H1 (cell line): ENCODE results near the gene AKR1D1. TPM values are rescaled to one million over a fixed set of nuclear protein-coding genes. Genes with fewer than 3 reads are reported as not detected.
"Not testable (repeated sequence)": the region's sequence is repeated elsewhere in the genome, so short reads cannot be mapped to it uniquely, and the experiment has no call there.

Experiments
- CTCF ChIA-PET: fragments of 300-600 bp; sonication (Branson Sonifier 250); formaldehyde crosslinking; loops from one replicate; lab custom pipeline; 2021; ENCODE audit not compliant: partially characterized antibody; lab: Charles Lee
- POLR2A ChIA-PET: fragments of 300-600 bp; sonication (Branson Sonifier 250); formaldehyde crosslinking; loops from one replicate; lab custom pipeline; 2021; ENCODE audit warnings: inconsistent platforms; ENCODE audit not compliant: partially characterized antibody; lab: Charles Lee
- DNase-seq, 2 experiments: peaks; one replicate each; pipeline versions ENCODE4 v3.0.0 to v3.0.0-alpha.2; 2010 to 2022; ENCODE audit warnings: low spot score in 2 of 2, low read depth in 1 of 2, mixed read lengths in 1 of 2
- FAIRE-seq: peaks from 2 replicates; lab custom pipeline; 2011; peaks lifted over from hg19 to GRCh38; lab: Jason Lieb, UNC
- H2AFZ ChIP-seq: 2 replicates; pipeline ENCODE4 v1.8.1; 2012; ENCODE audit warnings: low read length, inconsistent platforms
- H2AK5ac ChIP-seq: 2 replicates; pipeline ENCODE4 v1.6.1; 2013; ENCODE audit warnings: low read depth, low read length
- H2BK120ac ChIP-seq: replicated peaks from 2 replicates; pipeline ENCODE3; 2013; ENCODE audit warnings: low read depth, low read length, inconsistent platforms
- H2BK12ac ChIP-seq: 2 replicates; pipeline ENCODE4 v1.6.1; 2013; ENCODE audit warnings: low read depth, low read length
- H2BK15ac ChIP-seq: 2 replicates; pipeline ENCODE4 v1.6.1; 2013; ENCODE audit warnings: low read length
- H2BK20ac ChIP-seq: 2 replicates; pipeline ENCODE4 v1.6.1; 2013; ENCODE audit warnings: low read length
- H2BK5ac ChIP-seq: 2 replicates; pipeline ENCODE4 v1.6.1; 2013; ENCODE audit warnings: low read depth, low read length
- H3K14ac ChIP-seq: 2 replicates; pipeline ENCODE4 v1.6.1; 2013; ENCODE audit warnings: inconsistent platforms; ENCODE audit not compliant: insufficient read length
- H3K18ac ChIP-seq: 2 replicates; pipeline ENCODE4 v1.6.1; 2013; ENCODE audit warnings: low read length; ENCODE audit errors: extremely low read depth
- H3K23ac ChIP-seq: 2 replicates; pipeline ENCODE4 v1.6.1; 2013; ENCODE audit warnings: inconsistent platforms; ENCODE audit not compliant: insufficient read length
- H3K23me2 ChIP-seq: 2 replicates; pipeline ENCODE4 v1.6.1; 2013; ENCODE audit warnings: low read depth, low read length
- H3K27ac ChIP-seq: 2 replicates; pipeline ENCODE4 v1.6.1; 2011; ENCODE audit warnings: low read depth, low read length, inconsistent platforms
- H3K27me3 ChIP-seq, 4 experiments: replicated peaks in 1 of 4; 1 replicate in 1 of 4; 2 replicates in 3 of 4; pipeline versions ENCODE4 v1.6.1 to v1.8.1; 2011 to 2013; ENCODE audit warnings: low read length in 3 of 4, mild to moderate bottlenecking in 3 of 4, inconsistent platforms in 2 of 4, mixed read lengths in 2 of 4, moderate library complexity in 1 of 4; ENCODE audit not compliant: control insufficient read depth in 3 of 4, insufficient read depth in 3 of 4; ENCODE audit errors: extremely low read depth in 1 of 4
- H3K36me3 ChIP-seq, 4 experiments: 2 replicates each; pipeline versions ENCODE4 v1.6.1 to v1.8.1; 2011 to 2013; ENCODE audit warnings: mild to moderate bottlenecking in 4 of 4, low read length in 3 of 4, moderate library complexity in 2 of 4, control low read depth in 1 of 4, inconsistent platforms in 1 of 4; ENCODE audit not compliant: insufficient read depth in 4 of 4, control insufficient read depth in 2 of 4
- H3K4ac ChIP-seq: replicated peaks from 2 replicates; pipeline ENCODE3; 2013; ENCODE audit warnings: low read length, low read depth, mixed read lengths, inconsistent platforms; ENCODE audit not compliant: insufficient read length
- H3K4me1 ChIP-seq, 4 experiments: replicated peaks in 1 of 4; 1 replicate in 1 of 4; 2 replicates in 3 of 4; pipeline versions ENCODE4 v1.6.1 to v1.8.1; 2011 to 2013; ENCODE audit warnings: low read length in 3 of 4, inconsistent platforms in 2 of 4, mixed read lengths in 1 of 4; ENCODE audit not compliant: insufficient read depth in 4 of 4, control insufficient read depth in 3 of 4
- H3K4me2 ChIP-seq, 2 experiments: 2 replicates each; pipeline versions ENCODE4 v1.6.1 to v1.8.1; 2011 to 2013; ENCODE audit warnings: low read depth in 2 of 2, low read length in 2 of 2, control low read depth in 1 of 2, inconsistent platforms in 1 of 2, mild to moderate bottlenecking in 1 of 2; ENCODE audit not compliant: insufficient read depth in 1 of 2
- H3K4me3 ChIP-seq, 4 experiments: fragments of 200-600, 300-600 bp in 1 of 4; sonication (generic), shearing (Covaris generic), sonication (Bioruptor Twin) in 1 of 4; 2 replicates each; pipeline versions ENCODE4 v1.5.1 to v1.8.1; 2011 to 2016; ENCODE audit warnings: low read length in 4 of 4, low read depth in 3 of 4, control low read depth in 2 of 4, inconsistent platforms in 2 of 4, mild to moderate bottlenecking in 2 of 4, mixed read lengths in 1 of 4, moderate library complexity in 1 of 4; ENCODE audit not compliant: insufficient read depth in 2 of 4; ENCODE audit errors: extremely low read depth in 1 of 4
- H3K56ac ChIP-seq: replicated peaks from 2 replicates; pipeline ENCODE3; 2013; ENCODE audit warnings: low read depth, mild to moderate bottlenecking, mixed read lengths, low read length, inconsistent platforms; ENCODE audit not compliant: insufficient read length
- H3K79me1 ChIP-seq: 2 replicates; pipeline ENCODE4 v1.6.1; 2013; ENCODE audit warnings: low read depth, low read length, control low read depth
- H3K79me2 ChIP-seq, 2 experiments: 2 replicates each; pipeline versions ENCODE4 v1.6.1 to v1.8.1; 2012 to 2013; ENCODE audit warnings: low read length in 2 of 2, mild to moderate bottlenecking in 2 of 2, inconsistent platforms in 1 of 2; ENCODE audit not compliant: insufficient read depth in 2 of 2, control insufficient read depth in 1 of 2
- H3K9ac ChIP-seq, 4 experiments: replicated peaks in 1 of 4; 1 replicate in 1 of 4; 2 replicates in 3 of 4; pipeline versions ENCODE4 v1.6.1 to v1.8.1; 2011 to 2013; ENCODE audit warnings: low read depth in 3 of 4, low read length in 3 of 4, control low read depth in 2 of 4, mild to moderate bottlenecking in 2 of 4, moderate library complexity in 2 of 4, inconsistent platforms in 1 of 4; ENCODE audit errors: extremely low read depth in 1 of 4
- H3K9me3 ChIP-seq, 2 experiments: 2 replicates each; pipeline versions ENCODE4 v1.6.1 to v1.8.1; 2012 to 2013; ENCODE audit warnings: mild to moderate bottlenecking in 2 of 2, moderate library complexity in 2 of 2, control low read depth in 1 of 2, inconsistent platforms in 1 of 2, low read depth in 1 of 2, low read length in 1 of 2, mixed read lengths in 1 of 2; ENCODE audit not compliant: insufficient read depth in 2 of 2
- H4K20me1 ChIP-seq, 2 experiments: replicated peaks in 1 of 2; 2 replicates each; pipeline versions ENCODE3 to v1.8.1; 2011 to 2013; ENCODE audit warnings: inconsistent platforms in 2 of 2, low read length in 2 of 2, mild to moderate bottlenecking in 1 of 2; ENCODE audit not compliant: insufficient read depth in 2 of 2, control insufficient read depth in 1 of 2
- H4K5ac ChIP-seq: 2 replicates; pipeline ENCODE4 v1.6.1; 2013; ENCODE audit warnings: low read length, low read depth, mixed read lengths, inconsistent platforms; ENCODE audit not compliant: insufficient read length
- H4K8ac ChIP-seq: 2 replicates; pipeline ENCODE4 v1.8.0; 2013; ENCODE audit warnings: mild to moderate bottlenecking, moderate library complexity, low read length, inconsistent platforms; ENCODE audit not compliant: insufficient read depth; ENCODE audit errors: extremely low read depth
- H4K91ac ChIP-seq: replicated peaks from 2 replicates; pipeline ENCODE3; 2013; ENCODE audit warnings: low read length, mixed read lengths, inconsistent platforms; ENCODE audit not compliant: insufficient read length
- WGBS, 2 experiments: shearing (Covaris generic) in 1 of 2; methylation state at CpG; one replicate each; pipeline versions ENCODE4 v1.1.6 to v1.1.7; 2013 to 2015; ENCODE audit warnings: low lambda C conversion rate in 2 of 2, mixed read lengths in 2 of 2, inconsistent platforms in 1 of 2, low coverage in 1 of 2, missing lambda C conversion rate in 1 of 2; ENCODE audit not compliant: insufficient replicate concordance in 2 of 2, insufficient coverage in 1 of 2, insufficient read length in 1 of 2; ENCODE audit errors: extremely low coverage in 1 of 2, missing lambda C conversion rate in 1 of 2; 5-methylcytosine and 5-hydroxymethylcytosine counted together
- polyA plus RNA-seq, 7 experiments: library from polyadenylated mRNA; depleted of rRNA in 3 of 7; stranded (reverse) in 5 of 7; unstranded in 2 of 7; fragments of >200 nt in 5 of 7; fragments of 200-250 nt in 2 of 7; gene quantifications; 1 replicate in 5 of 7; 2 replicates in 1 of 7; 4 replicates in 1 of 7; pipeline versions ENCODE4 v1.2.1 to v1.2.3, GENCODE V29; 2011 to 2013; ENCODE audit warnings: missing spikeins in 2 of 7, mixed read lengths in 2 of 7
- total RNA-seq: library from RNA; stranded (reverse); fragmentation: NEBNext Ultra II Directional; extraction: Animal tissue kit (Norgen Biotek cat#: 25700); gene quantifications from 2 replicates; pipeline ENCODE4 v1.2.1, GENCODE V29; 2021

Gene AKR1D1
- total and polyA plus RNA-seq, 2 of the 8 experiments (the other 6 are each of a cell fraction or from before 2014, with no cell fraction given), result not detected

DNA sequence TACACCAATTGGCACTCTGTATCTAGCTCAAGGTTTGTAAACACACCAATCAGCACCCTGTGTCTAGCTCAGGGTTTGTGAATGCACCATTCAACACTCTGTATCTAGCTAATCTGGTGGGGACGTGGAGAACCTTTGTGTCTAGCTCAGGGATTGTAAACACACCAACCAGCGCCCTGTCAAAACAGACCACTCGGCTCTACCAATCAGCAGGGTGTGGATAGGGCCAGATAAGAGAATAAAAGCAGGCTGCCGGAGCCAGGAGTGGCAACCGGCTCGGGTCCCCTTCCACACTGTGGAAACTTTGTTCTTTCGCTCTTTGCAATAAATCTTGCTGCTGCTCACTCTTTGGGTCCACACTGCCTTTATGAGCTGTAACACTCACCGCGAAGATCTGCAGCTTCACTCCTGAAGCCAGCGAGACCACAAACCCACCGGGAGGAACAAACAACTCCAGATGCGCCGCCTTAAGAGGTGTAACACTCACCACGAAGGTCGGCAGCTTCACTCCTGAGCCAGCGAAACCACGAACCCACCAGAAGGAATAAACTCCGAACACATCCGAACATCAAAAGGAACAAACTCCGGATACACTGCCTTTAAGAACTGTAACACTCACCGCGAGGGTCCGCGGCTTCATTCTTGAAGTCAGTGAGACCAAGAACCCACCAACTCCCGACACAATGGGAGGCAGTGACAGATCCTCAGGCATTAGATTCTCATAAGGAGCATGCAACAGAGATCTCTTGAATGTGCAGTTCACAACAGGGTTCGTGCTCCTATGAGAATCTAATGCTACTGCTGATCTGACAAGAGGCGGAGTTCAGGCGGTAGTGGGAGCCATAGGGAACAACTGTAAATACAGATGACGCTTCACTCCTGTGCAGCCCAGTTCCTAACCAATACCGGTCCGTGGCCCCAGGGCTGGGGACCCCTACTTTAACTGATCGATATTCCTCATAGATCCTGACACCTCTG is 70.8 kb downstream of the AKR1D1 start:
- POLR2A ChIA-PET, H3K14ac ChIP-seq, H4K8ac ChIP-seq, H2BK120ac ChIP-seq, H2AFZ ChIP-seq, H4K5ac ChIP-seq, DNase-seq, H3K23me2 ChIP-seq, CTCF ChIA-PET, H4K91ac ChIP-seq, H3K4me3 ChIP-seq, H4K20me1 ChIP-seq, H3K79me1 ChIP-seq, H3K36me3 ChIP-seq, H3K9me3 ChIP-seq, H3K56ac ChIP-seq, H3K4ac ChIP-seq, H3K4me1 ChIP-seq, H2BK5ac ChIP-seq, H2BK15ac ChIP-seq, H2BK20ac ChIP-seq, H2BK12ac ChIP-seq, H3K9ac ChIP-seq, H3K23ac ChIP-seq, H3K18ac ChIP-seq, H3K4me2 ChIP-seq, H2AK5ac ChIP-seq, H3K27me3 ChIP-seq, H3K27ac ChIP-seq, H3K79me2 ChIP-seq, FAIRE-seq: not testable (repeated sequence)
- 93% methylated on average over 29 of the region's 32 CpGs; no CpG with 5 or more reads in 1 of the 2 experiments for WGBS, 2 experiments
